ENCODE results near the gene KLF1. TPM values are rescaled to one million over a fixed set of nuclear protein-coding genes. Genes with fewer than 3 reads are reported as not detected.

Gene KLF1
- total and polyA plus RNA-seq, 12 donors = 0.23 to 0.83 (median 0.24) TPM; not detected in 9

DNA sequence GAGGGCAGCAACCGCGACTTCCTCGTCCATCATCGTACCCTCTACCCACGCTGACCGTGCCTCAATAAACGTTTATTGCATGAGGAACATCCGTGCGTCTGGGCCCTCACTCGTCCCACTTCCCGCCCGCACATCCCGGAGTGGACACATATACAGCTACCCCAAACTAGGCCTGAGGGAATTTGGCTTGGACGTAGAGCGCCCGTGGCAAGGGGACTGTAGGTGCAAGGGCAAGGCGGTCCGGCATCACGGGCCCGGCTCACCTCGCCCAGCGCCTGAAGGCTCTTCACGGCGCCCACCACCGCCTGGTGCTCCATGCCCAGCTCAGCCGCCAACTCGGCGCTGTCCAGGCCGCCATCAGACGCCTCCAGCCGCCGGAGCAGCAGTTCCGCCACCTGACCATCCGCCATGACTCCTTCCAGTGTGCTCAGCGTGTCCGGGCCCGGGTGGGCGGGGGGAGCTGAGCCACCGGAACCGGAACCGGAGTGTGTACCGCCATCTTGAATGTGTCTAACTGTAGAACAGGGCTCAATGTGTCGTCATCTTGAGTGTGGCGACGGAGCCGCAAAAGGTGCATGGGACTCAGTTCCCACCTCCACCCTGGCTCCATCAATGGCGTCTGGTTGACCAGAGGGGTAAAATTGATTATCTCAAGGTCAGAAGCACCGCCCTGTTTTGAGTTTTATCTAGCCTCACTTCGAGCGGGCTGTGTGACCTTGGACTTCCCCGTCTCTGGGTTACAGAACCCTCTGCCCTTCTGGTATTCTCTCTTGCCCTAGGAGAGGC is 46.5 kb upstream of the KLF1 start, which contains the start of gene FARSA:
Gene FARSA (minus strand): TSS at position 425 of the 786 bp plus-strand sequence. CDS start 15 bp downstream, at position 410.
- H3K9me3 ChIP-seq (replicated peaks in 1 of 3) = no peaks in the 10 kb centered on the region
- peak within 1 kb of the TSS in 4 of 5 donors; percentile 62 to 94 (median 71) for H3K27ac ChIP-seq
- peaks cover 14 to 18% of the 10 kb centered on the region in 2 donors for H3K4me1 ChIP-seq (replicated peaks in 1 of 2)
- intact Hi-C loops (cut with DNase I) = no loop called here
- TF ChIP-seq POLR2A (IDR thresholded peaks at IDR 0.05) = peak in 1 of 2 donors; percentile 73
- TF ChIP-seq, protein P1, sequence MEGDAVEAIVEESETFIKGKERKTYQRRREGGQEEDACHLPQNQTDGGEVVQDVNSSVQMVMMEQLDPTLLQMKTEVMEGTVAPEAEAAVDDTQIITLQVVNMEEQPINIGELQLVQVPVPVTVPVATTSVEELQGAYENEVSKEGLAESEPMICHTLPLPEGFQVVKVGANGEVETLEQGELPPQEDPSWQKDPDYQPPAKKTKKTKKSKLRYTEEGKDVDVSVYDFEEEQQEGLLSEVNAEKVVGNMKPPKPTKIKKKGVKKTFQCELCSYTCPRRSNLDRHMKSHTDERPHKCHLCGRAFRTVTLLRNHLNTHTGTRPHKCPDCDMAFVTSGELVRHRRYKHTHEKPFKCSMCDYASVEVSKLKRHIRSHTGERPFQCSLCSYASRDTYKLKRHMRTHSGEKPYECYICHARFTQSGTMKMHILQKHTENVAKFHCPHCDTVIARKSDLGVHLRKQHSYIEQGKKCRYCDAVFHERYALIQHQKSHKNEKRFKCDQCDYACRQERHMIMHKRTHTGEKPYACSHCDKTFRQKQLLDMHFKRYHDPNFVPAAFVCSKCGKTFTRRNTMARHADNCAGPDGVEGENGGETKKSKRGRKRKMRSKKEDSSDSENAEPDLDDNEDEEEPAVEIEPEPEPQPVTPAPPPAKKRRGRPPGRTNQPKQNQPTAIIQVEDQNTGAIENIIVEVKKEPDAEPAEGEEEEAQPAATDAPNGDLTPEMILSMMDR (IDR thresholded peaks at IDR 0.05) = no peak
- H3K27me3 ChIP-seq = no peaks in the 10 kb centered on the region
- peak; percentile 93 to 98 (median 95) for DNase-seq
- 1 to 6% (median 3%) methylated on average over 14 to 51 of the region's 51 CpGs for WGBS, 4 donors
- peak within 1 kb of the TSS; percentile 87 to 99 (median 97) for H3K4me3 ChIP-seq
- peaks cover 0 to 20% of the 10 kb centered on the region in 2 donors for H3K36me3 ChIP-seq (replicated peaks in 1 of 2)

DNA sequence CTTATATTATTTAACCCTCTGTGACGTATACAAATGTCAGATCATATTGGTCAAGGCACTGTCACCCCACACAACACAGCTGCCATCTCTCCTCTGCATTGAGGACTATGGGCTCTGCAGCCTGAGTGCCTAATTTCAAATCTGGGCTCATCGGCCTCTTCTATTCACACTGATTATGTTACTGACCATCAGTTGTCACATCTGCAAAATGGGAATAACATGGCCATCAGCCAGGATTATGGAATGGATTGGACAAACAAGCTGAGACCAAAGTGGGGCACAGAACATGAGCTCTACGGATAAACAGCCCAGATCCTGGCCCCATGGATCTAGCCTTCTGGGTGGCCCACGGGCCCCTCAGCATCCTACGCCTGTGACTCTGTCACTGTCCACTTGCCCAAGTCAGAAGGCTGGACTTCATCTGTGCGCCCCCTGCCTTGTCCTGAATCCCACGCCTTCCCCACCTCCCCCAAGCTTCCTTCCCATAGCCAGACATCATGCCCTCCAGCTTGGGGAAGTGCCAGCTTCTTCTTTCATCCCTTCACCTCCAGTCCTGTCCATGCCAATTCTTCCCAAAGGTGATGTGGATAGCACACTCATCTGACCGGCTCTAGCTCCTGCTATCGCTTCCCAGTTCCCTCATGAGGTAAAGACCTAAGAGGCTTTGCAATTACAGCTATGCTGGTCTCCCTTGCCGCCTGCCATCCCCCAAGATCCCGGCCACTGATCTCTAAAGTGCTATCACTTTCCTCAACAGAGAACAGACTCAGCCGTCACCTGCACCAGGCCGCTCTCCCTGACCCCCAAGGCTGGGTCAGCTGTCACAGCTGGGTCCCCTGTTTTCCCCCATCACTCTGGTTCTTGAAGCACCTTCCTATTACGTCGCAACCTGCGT is 45.6 kb upstream of the KLF1 start:
- Histone ChIP-seq H3K9me3 (replicated peaks in 1 of 3) (no peaks in the 10 kb centered on the region), H3K36me3 (replicated peaks in 1 of 2) (peaks cover 0 to 29% of the 10 kb centered on the region in 2 donors), H3K4me1 (replicated peaks in 1 of 2) (peaks cover 11 to 14% of the 10 kb centered on the region in 2 donors), H3K27ac (peak overlapping the region in 4 of 5 donors; percentile 62 to 94 (median 71)), H3K4me3 (peak overlapping the region; percentile 87 to 99 (median 97)), H3K27me3 (no peaks in the 10 kb centered on the region)
- TF ChIP-seq POLR2A (IDR thresholded peaks at IDR 0.05) = no peak
- TF ChIP-seq, protein P1 (IDR thresholded peaks at IDR 0.05) = no peak
- DNase-seq = peak in 1 of 7 donors; percentile 35
- WGBS, 4 donors = 23 to 31% (median 29%) methylated on average over 16 of the region's 16 CpGs
- intact Hi-C loops (cut with DNase I) = no loop called here

DNA sequence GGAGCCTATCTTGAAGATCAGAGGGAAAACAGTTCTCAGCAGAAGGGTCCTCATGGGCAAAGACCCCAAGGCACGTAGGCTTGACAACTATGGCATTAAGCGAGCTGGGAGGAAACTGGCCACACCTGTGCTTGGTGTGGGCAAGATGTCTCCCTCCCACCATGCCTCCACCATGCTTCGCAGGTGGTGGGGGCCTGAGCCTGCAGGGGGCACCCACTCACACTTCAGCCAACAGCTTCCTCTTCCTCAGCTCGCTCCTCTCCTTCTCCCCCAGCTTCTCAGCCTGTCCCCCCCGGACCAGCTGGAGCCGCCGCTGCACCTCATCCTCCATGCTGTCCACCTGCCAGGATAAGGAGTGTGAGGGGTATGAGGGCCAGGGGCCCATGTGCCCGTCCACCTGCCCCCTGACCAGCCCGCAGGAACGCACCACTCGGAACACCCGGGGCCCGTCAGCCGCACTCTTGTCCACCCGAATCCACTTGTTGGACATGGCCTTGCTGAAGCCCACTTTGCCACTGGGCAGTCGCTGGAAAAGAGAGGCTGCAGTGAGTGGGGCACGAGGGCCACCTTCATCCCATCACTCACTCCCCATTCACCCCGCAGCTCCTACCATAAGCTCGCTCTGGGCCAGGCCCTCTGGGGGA is 43.1 kb upstream of the KLF1 start:
- H3K4me3 ChIP-seq = no peak overlapping the region
- H3K4me1 ChIP-seq (replicated peaks in 1 of 2) = peaks cover 10 to 11% of the 10 kb centered on the region in 2 donors
- H3K27ac ChIP-seq = no peak overlapping the region
- no peak for TF ChIP-seq POLR2A (IDR thresholded peaks at IDR 0.05)
- TF ChIP-seq, protein P1 (IDR thresholded peaks at IDR 0.05) = no peak
- 90 to 93% (median 93%) methylated on average over 11 to 19 of the region's 19 CpGs for WGBS, 4 donors
- no peaks in the 10 kb centered on the region for H3K27me3 ChIP-seq
- intact Hi-C loops (cut with DNase I) = no loop called here
- peaks cover 0 to 54% of the 10 kb centered on the region in 2 donors for H3K36me3 ChIP-seq (replicated peaks in 1 of 2)
- H3K9me3 ChIP-seq (replicated peaks in 1 of 3) = no peaks in the 10 kb centered on the region
- peak in 1 of 7 donors; percentile 22 for DNase-seq
